Body of pancreas (tissue), 4 donors: Measurements from ENCODE around the gene CHRD. TPM values are rescaled to one million over a fixed set of nuclear protein-coding genes. Genes with fewer than 3 reads are reported as not detected.

Experiments used
- ATAC-seq: fragments of 150-250 bp; one replicate; pipeline ENCODE4 v1.9.1; 2016
- DNase-seq, 4 donors: peaks; one replicate each; pipeline ENCODE4 v3.0.0-alpha.2; 2019
- H3K27ac ChIP-seq, 4 donors: fragments of 200-600 bp; sonication (generic); 1 replicate in 3 of 4; 2 replicates in 1 of 4; pipeline versions ENCODE4 v1.5.1 to v1.6.1; 2016 to 2019; ENCODE audit warnings: mild to moderate bottlenecking in 1 of 4, mixed read lengths in 1 of 4, moderate library complexity in 1 of 4
- H3K27me3 ChIP-seq, 2 donors: fragments of 200-600 bp; sonication (generic); one replicate each; pipeline ENCODE4 v1.6.0; 2016; ENCODE audit warnings: mild to moderate bottlenecking in 1 of 2
- H3K36me3 ChIP-seq, 2 donors: fragments of 200-600 bp; sonication (generic); replicated peaks in 1 of 2; 2 replicates each; pipeline ENCODE4 v1.5.1; 2016; ENCODE audit warnings: low read depth in 2 of 2; ENCODE audit not compliant: insufficient read depth in 1 of 2
- H3K4me1 ChIP-seq: fragments of 200-600 bp; sonication (generic); one replicate; pipeline ENCODE4 v1.6.0; 2016
- H3K4me3 ChIP-seq, 2 donors: fragments of 200-600 bp; sonication (generic); 1 replicate in 1 of 2; 2 replicates in 1 of 2; pipeline ENCODE4 v1.5.1; 2016 to 2019
- H3K9me3 ChIP-seq, 3 donors: fragments of 200-600 bp; sonication (generic); 1 replicate in 2 of 3; 2 replicates in 1 of 3; pipeline ENCODE4 v1.5.1; 2016
- CTCF ChIP-seq, 7 experiments: fragments of 450-650 bp in 4 of 7; fragments of 200-600 bp in 3 of 7; sonication (generic) in 3 of 7; IDR thresholded peaks; one replicate each; pipeline ENCODE4 v1.5.1; 2016 to 2019; ENCODE audit warnings: antibody characterized with exemption in 7 of 7
- POLR2A ChIP-seq, 3 donors: fragments of 450-650 bp; IDR thresholded peaks; one replicate each; pipeline ENCODE4 v1.6.1; 2016; ENCODE audit warnings: antibody characterized with exemption in 3 of 3, mild to moderate bottlenecking in 2 of 3
- WGBS, 2 donors: methylation state at CpG; one replicate each; pipeline ENCODE4 v1.1.5; 2017; 5-methylcytosine and 5-hydroxymethylcytosine counted together
- intact Hi-C: fragments of 100-400 bp; cut with DNase I; formaldehyde crosslinking; loops from one replicate; pipeline ENCODE4 v1.15.1; 2023
- total RNA-seq, 2 donors: library from RNA; depleted of rRNA; stranded (reverse); fragments of >200 nt; gene quantifications; one replicate each; pipeline ENCODE4 v1.1.0, GENCODE V29; 2016

Gene CHRD
- total RNA-seq, 2 donors from 2014 or later, result 47.2 to 50.4 TPM

GRCh38 chr3:184415203-184415490 lies 35.3 kb downstream of the CHRD start:
- Histone ChIP-seq H3K4me3 (no peak overlapping the region), H3K9me3 (no peaks in the 10 kb centered on the region), H3K27ac (no peak overlapping the region), H3K36me3 (no peaks in the 10 kb centered on the region), H3K4me1 (no peaks in the 10 kb centered on the region), H3K27me3 (no peaks in the 10 kb centered on the region)
- ATAC-seq (no peak), DNase-seq (no peak)
- 69 to 76% methylated on average over 4 of the region's 4 CpGs for WGBS, 2 donors
- intact Hi-C loops, result loop anchor here (10.0 kb wide), 1 partner anchor 100 kb away; no protein-coding TSS in a partner anchor
- TF ChIP-seq POLR2A (IDR thresholded peaks at IDR 0.05) (no peak), CTCF (IDR thresholded peaks at IDR 0.05) (no peak)

DNA sequence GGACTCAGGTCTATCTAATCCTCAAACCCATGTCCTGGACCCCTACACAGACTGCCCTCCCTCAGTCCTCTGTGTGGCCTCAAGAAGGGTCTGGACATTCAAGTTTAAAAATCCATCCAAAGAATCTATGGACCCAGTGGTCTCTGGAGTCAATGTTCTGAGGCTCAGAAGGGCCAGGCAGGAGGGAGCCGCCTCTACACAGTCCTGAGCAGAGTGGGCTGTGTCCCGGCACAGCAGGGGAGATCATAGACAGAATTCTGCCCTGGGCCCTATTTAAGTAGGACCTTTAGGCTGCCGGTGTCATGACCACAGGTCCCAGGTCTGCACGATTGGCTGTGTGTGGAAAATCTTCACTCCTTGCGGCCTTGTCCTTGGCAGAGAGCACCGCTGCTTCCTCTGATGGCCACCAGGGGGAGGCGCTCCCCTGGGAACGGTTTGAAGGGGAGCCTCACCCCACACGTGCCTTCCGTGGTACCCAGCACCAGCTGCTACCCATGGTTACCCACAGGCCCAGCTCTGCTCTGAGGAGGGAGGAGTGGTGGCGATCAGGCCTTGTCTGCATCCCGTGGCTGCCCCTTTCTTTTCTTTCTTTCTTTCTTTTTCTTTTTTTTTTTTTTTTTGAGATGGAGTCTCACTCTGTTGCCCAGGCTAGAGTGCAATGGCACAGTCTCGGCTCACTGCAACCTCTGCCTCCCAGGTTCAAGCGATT lies 37.9 kb downstream of the CHRD start:
- intact Hi-C loops, result loop anchor here (10.0 kb wide), 1 partner anchor 97 kb away; no protein-coding TSS in a partner anchor
- H3K27ac ChIP-seq, result no peak overlapping the region
- no peaks in the 10 kb centered on the region for H3K4me1 ChIP-seq
- no peak for TF ChIP-seq POLR2A (IDR thresholded peaks at IDR 0.05)
- TF ChIP-seq CTCF (IDR thresholded peaks at IDR 0.05), result peak; percentile 75 to 94 (median 84)
- ATAC-seq (peak; percentile 90), DNase-seq (peak; percentile 72 to 81 (median 79))
- no peaks in the 10 kb centered on the region for H3K27me3 ChIP-seq
- 23% methylated on average over 9 to 13 of the region's 14 CpGs for WGBS, 2 donors
- no peak overlapping the region for H3K4me3 ChIP-seq
- peaks cover 0 to 2% (median 0%) of the 10 kb centered on the region in 3 donors for H3K9me3 ChIP-seq
- no peaks in the 10 kb centered on the region for H3K36me3 ChIP-seq

GRCh38 chr3:184419171-184419570 lies 39.3 kb downstream of the CHRD start:
- Histone ChIP-seq H3K36me3 (no peaks in the 10 kb centered on the region), H3K4me3 (no peak overlapping the region), H3K4me1 (no peaks in the 10 kb centered on the region), H3K27me3 (no peaks in the 10 kb centered on the region), H3K9me3 (peaks cover 0 to 4% (median 0%) of the 10 kb centered on the region in 3 donors), H3K27ac (no peak overlapping the region)
- intact Hi-C loops, result loop anchor here (10.0 kb wide), 1 partner anchor 96 kb away; no protein-coding TSS in a partner anchor
- ATAC-seq (no peak), DNase-seq (no peak)
- WGBS, 2 donors, result 78 to 79% methylated on average over 5 of the region's 5 CpGs
- TF ChIP-seq POLR2A (IDR thresholded peaks at IDR 0.05) (no peak), CTCF (IDR thresholded peaks at IDR 0.05) (no peak)

- H3K9me3 ChIP-seq, result peaks cover 0 to 4% (median 0%) of the 10 kb centered on the region in 3 donors
- no peak overlapping the region for H3K4me3 ChIP-seq
- TF ChIP-seq CTCF (IDR thresholded peaks at IDR 0.05), result no peak
- TF ChIP-seq POLR2A (IDR thresholded peaks at IDR 0.05), result no peak
- ATAC-seq, result no peak
- no peaks in the 10 kb centered on the region for H3K36me3 ChIP-seq
- intact Hi-C loops, result no loop called here
- no peak for DNase-seq
- no peaks in the 10 kb centered on the region for H3K4me1 ChIP-seq
- H3K27me3 ChIP-seq, result no peaks in the 10 kb centered on the region
- no peak overlapping the region for H3K27ac ChIP-seq
- WGBS, 2 donors, result 67 to 83% methylated on average over 3 of the region's 3 CpGs
Observed at GRCh38 chr3:184423561-184423960, 43.7 kb downstream of the CHRD start.

DNA sequence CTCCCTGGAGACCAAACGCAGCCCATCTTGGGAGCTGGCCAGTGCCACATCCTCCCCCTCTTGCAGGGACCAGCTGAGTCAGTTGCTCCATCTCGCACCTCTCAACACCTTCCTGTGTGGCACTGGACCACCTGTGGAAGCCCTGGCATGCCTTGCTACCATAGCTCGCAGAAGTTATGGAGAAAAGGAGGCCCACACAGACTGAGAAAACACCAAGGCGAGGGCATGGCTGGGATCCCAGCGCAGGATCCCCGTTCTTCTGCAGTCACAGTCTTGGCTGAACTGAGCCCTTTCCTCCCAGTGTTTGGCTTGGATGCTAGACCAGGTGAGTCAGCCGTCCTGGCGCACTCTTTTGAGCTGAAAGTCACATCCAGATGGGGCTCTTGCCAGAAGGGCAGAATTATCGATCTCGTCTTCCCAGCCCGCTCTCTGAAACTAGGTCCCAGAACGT lies 46.9 kb downstream of the CHRD start:
- Histone ChIP-seq H3K27me3 (no peaks in the 10 kb centered on the region), H3K4me3 (no peak overlapping the region), H3K36me3 (no peaks in the 10 kb centered on the region), H3K27ac (no peak overlapping the region), H3K9me3 (peaks cover 0 to 4% (median 0%) of the 10 kb centered on the region in 3 donors), H3K4me1 (no peaks in the 10 kb centered on the region)
- 56 to 86% methylated on average over 2 to 12 of the region's 12 CpGs for WGBS, 2 donors
- ATAC-seq (peak; percentile 63), DNase-seq (peak; percentile 49 to 87 (median 52))
- TF ChIP-seq POLR2A (IDR thresholded peaks at IDR 0.05) (no peak), CTCF (IDR thresholded peaks at IDR 0.05) (no peak)
- intact Hi-C loops, result no loop called here
